Stimulated activated CD4-positive, alpha-beta T cell treated with anti-CD3 and anti-CD28 coated beads, Interleukin-2, amount 100 ng/mL, for 24 hours (primary cell): ENCODE results near the gene ZNF474.

Experiments used
- DNase-seq, 2 donors: peaks; one replicate each; pipeline ENCODE4 v3.0.0-alpha.2; 2020

ZNF474 gene

DNA sequence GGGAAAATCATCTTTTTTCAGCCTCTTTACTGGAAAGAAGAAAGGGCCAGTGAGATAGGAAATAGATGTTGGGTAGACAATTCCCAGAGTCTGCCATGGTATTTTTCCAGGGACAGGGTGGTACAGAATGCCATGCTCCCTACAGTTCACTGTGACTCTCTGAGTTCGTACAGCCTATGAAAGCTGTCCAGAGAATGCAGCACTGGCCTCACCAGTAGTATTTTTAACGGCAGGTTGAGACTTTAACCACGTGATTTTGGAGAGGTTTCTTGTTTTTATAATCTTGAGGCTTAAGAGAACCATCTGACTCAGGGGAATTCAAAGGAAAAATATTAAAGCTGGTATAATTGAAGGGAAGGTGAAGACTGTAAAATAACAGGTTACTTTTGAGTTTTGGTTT, 10.1 kb upstream of the ZNF474 start:
- DNase-seq, result no peak

DNA sequence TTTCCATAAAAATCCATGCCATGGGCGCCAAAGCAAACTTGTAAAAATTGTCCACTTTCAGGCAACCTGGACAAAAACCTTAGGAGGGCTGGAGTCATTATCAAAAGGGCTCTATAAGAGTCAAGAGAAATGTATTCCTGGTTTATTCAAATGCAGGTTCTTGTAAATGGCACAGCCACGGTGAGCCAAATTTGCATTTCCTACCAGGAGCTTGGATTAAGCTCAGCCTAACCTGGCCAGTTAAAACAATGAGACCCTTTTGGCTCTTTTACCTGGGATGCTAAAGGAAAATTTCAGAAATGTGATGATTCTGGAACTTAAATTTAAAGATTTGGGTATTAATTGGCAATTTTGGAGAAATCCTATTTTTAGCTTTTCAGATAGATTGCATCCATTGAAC, 8.9 kb upstream of the ZNF474 start:
- DNase-seq, result no peak

DNA sequence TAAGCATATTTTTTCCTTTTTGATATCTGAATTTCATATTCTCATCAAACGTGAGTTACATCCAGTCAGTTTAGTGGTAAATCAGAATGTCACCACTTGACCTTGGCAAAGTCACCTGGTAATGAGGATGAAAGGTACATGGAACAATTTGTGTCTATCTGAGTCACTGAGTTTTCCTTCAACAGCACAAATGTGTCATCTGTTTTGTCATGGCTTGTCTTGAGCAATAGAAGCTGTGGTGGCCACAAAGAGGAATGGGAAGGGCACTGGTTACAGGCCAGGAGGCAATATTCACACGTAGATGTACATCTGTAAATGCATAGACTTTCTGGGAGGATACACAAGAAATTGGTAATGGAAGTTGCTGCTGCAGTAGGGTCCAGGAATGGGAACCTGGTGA, 8.4 kb upstream of the ZNF474 start:
- no peak for DNase-seq

DNA sequence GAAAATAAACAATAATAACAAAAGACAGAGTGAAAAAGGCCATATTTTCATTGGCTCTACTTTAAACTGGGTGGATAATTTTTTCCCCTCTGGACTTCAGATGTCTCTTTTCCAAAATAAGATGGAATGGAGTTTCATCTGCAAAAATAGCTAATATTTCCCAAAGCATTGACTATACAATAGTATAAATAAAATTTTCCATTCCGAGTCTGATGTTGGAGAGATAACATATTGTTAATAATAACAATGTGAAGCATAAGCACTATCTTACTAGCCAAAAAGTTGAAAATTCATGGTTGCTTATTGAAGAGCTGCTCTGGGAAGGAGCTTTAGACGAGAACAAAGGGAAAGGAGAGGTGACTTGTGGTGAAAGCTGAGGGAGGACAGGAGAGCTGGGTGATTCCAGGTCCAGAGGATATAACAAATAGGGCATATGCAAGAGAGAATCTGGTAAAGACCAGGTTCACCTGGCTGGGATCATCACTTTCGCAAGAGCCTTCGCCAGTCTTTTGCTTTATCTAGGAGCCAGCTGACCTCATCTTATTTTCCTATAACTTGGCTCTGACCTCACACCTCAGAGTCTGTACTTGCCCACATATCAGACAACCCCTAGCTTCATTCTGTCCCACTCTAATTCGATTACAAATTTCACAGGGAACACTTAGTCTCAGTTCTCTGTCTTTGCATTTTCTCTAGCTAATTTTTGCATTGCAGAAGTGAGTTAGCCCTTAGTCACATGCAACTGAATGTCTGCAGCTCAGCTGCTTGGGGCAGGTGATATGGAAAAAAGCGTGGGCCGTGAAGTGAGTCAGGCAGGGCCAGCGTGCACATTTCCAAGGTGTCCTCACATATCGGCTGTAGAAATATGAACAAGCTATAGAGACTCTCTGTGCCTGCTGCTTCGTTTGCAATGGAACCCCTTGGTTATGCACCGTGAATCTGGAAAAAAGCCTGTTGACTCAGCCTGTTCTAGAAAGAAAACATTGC, 7.6 kb upstream of the ZNF474 start:
- peak in 1 of 2 donors; percentile 7 for DNase-seq

DNA sequence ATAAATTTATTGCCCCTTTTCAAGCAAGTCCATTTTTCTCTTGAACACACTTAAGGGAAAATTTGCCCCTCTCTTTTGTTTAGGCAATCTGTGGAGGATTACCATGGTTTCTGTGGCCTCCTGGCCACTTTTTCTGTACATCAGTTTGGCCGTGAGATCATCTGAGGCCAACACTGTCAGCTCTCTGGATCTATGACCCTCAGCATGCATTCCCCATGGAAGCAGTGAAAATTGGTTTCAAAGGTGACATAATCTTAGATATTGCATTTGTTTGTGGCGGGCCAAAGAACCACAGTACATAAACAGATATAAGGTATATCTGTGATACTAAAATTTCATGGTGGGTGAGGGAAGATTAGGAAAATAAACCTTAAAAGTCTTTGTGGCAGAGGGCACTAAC, 4.6 kb upstream of the ZNF474 start:
- no peak for DNase-seq

DNA sequence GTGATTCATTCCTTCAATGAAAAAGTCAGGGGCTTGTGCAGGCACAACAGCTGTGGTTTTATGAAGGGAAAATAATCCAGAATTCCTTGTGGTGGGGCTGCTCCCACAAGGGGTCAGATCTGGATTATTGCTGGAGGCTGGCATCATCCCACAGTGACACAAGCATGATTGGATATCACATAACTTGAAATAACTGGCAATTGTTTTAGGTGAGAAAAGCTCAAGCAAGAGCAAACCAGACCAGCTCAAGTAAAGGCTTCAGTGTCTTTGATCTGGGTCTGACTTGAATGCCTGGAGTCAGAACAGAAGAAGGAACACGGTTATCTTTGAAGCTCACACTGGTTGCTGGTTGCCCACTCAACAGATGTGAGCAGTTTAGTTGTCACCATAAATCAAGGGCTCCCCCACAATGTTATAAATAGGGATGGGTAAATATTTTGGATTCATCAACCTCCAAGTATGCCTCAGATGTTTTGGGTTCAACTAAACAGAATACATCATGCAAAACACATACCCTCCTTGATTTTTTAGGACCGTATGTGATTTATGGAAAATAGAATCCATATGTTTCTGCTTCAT, 3.1 kb upstream of the ZNF474 start:
- no peak for DNase-seq

DNA sequence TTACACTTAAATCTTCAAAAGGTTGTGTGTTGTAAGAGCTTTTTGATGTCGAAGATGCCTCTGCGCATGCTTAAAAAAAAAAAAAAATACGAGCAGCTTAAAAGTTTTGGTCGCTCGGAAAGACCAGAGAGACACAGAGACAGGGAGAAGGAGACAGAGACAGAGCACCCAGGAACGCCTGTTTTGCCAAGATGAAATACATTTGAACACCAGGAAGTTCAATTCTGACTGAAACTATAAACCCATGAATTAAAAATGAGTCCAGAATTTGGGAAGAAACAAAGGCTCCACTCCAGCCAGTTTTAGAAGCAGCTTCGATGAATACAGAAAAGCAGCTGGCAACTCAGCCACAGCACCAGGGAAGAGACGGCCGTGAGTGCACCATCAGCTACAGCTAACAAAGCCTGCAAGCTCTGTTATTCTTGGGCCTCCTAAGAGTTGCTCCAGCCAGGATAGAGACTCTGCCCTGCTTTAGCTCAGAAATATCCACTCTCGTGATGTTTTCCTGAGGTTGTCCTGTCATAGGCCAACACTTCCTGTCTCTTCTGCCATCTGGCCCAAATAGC, 2.5 kb upstream of the ZNF474 start:
- no peak for DNase-seq

DNA sequence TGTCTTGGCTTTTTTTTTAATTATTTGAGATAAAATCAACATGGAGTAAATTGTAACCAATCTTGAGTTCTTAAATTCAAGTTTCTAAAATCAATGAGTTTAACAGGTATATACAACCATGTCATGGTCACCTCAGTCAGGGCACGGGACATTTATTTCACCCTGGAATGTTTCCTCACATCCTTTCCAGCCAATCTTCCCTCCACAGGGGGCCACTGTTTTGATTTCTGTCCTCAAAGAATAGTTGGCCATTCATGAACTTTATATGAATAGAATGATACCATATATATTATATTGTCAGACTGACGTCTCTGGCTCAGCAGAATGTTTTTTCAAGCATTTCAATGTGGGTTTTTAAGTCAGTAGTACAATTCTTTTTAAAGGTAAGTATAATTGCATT, 806 bp downstream of the ZNF474 start:
- no peak for DNase-seq

DNA sequence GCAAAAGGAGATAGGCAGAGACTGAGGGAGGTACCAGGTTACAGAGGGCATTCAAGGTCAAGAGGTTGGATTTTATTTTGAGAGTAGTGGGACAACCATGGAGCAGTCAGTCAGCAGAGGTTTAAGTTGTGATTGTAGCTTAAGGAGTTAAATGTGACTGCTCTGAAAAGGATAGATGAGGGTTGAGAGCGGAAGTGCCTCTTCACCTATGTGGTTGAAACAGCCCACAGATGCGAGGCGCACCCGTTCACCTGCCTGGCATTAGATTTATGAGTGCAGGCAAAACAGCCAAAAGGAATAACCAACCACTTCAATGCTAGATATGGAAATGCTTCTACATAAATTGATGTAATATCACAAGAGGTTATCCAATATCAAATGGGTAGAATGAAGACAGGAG, 8.4 kb downstream of the ZNF474 start:
- peak in 1 of 2 donors; percentile 2 for DNase-seq

DNA sequence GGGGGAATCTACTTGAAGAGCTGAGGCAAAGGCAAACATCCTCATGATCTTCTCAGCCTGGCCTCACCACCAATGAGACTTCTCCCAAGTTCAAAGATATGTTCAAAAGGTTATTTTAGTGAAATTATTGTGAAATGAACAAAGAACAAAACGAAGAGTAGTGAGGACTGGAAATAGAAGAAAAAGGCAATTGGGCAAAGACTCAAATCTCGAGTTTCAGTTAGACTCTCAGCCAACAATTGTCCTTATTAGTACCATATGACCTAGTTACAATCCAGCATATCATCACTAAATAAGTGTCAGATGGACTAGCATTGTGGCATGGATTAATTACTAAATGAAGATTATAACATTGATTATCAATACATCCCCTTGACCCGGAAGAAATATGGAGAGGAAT, 9.0 kb downstream of the ZNF474 start:
- no peak for DNase-seq

DNA sequence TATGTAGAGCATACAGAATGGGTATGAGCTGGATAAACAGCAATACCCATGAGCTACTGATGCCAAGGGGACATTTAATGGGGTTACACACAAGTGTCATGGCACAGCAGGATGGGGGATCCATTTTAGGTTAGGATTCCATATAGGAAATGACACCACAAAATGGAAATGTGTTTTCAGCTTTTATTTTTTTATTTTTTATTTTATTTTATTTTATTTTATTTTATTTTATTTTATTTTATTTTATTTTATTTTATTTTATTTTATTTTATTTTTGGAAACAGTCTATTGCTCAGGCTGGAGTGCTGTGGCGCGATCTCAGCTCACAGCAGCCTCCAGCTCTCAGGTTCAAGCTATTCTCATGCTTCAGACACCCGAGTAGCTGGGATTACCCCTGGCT, 11.6 kb downstream of the ZNF474 start:
- no peak for DNase-seq

DNA sequence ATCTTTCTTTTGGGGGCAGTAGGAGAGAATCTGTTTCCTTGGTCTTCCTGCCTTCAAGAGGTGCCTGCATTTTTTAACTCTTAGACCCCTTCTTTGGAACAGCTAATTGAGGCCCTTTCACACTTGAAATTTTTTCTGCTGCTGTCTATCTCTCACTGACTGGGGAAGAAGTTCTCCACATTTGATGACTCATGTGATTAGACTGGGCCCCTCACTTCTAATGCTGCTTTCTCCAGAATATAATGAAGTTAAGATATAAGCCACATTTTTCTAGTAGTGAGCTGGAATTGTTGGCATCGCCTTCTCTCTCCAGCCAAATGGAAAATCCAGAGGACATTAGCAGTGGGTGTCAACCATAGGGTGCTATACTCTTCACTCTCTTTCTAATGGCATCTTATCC, 12.4 kb downstream of the ZNF474 start:
- DNase-seq, result no peak

DNA sequence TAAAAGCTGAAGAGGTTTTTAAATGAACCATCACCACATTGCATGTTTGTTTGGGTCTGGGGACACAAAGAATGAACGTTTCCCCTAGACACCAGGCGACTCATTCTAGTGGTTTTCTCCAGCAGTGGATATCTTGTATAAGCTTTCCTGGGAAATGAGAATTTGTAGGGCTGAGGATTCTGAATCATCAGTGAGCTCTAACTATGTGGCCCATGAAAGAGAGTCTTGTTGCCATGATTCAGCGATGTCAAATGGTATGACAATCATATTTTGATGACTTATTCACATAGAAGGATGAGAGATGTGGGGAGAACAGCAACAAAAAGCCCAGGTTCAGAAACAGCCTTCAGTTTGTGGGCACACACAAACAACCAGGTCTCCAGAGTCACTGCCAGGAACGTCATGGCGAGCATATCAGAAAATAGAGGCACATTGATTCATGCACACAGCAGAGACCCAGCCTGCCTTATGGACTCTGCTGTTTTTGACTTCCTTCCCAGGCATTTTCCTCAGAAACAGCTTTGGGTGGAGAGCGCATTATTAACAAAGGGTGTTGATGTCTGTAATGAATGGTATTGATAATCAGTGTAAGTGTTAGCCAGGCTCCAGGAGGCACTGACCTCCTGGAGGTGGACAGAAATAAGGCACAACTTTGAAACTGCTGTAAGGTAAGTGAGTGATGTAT, 13.3 kb downstream of the ZNF474 start:
- no peak for DNase-seq

DNA sequence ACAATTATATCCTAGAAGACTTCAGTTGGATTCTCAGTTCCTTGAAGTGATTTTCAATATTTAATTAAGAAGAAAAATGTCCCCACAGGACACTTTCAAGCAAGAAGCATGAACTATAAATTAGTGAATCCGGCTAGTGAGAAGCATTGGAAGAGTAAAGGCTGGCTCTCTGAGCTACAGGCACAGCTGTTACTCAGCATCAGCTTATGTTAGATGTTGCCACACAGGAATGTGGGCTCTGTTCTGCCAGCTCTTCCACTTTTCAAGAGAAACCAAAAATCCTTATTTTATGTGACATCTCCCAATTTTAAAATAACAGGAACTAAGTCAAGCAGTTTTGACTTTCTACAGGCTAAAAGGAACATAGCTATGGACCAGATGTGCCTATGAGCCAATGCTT, 14.9 kb downstream of the ZNF474 start:
- no peak for DNase-seq

DNA sequence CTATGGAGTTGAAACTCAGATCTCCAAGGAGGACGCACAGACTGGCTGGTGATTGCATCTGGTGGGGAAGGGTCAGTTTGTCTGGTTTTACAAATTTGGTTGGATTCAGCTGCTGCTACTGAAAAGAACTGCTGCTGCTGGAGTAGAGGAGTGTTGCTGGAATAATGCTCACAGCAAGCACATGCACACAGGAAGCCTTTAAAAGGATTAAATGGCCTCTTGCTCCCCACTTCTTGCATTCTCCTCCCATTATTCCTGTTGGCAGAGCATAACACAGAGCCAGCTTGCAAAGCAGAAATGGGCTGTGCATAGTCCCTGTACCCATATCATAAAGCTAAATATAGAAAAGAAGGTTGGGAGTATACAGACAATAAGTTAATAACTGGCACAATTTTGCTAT, 16.6 kb downstream of the ZNF474 start:
- DNase-seq, result no peak

DNA sequence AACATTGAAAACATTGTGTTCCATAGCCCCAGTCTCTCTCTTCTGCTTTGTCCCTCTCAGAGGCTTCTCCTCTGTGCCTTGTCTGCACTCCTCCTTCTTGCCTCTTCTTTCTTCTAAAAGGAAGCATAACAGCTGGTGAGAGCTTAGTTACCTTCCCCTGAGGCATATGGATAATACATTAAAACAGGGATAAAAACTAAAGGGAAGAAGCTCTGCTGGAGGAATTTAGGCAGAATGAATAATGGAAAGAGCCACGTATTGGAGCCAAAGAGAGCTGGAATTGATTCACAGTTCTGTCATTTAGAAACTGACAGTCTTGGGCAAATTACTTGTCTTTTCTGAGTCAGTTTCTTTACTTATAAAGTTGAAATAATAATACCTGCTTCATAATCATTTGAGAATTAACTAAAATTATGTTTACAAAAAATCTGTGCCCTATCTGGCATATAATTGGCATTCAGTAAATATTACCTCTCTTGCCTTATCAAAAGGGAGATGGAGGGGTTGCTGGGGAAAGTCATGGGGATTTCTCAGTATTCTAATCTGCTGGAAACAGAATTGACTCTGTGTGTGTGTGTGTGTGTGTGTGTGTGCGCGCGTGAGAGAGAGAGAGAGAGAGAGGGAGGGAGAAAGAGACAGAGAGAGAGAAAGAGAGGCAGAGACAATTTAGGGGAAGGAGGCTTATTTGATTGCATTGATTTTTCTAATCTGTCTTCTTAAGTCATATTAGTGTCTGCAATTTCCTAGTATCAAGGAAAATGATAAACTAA, 20.2 kb downstream of the ZNF474 start:
- DNase-seq, result no peak

DNA sequence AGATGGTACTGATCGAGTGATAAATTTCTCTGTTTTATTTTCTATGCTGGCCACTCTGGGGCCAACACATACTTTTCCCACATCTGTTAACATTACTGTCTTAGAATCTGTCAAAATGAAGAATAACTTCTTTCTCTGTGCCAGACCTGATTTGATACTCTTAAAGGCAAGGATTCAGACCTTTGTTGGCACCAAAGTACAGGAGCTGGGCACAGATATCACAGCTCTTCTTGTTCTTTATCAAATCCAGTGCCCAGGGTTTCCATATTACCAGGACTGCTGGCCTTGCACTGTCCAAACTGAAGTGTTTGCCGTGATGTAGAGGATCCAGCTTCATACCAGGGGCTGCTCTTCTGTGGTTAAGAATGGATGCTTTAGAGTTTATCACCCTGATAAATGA, 20.9 kb downstream of the ZNF474 start:
- DNase-seq, result no peak

DNA sequence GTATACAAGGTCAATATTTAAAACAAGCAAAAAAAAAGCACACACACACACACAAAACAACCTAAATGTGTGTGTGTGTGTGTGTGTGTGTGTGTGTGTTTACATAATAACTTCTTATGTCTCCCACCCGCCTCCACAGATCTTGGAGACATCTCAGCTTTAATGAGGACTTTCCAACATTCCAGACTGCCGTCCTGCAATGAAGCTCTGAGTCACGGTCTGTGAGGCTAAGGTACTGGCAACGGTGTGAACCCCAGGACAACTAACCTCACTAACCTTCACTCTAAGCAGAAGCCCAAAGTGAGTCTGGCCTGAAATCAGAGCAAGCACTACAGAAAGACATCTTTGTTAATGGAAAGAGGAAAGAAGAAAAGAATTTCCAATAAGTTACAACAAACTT, 22.3 kb downstream of the ZNF474 start:
- no peak for DNase-seq

DNA sequence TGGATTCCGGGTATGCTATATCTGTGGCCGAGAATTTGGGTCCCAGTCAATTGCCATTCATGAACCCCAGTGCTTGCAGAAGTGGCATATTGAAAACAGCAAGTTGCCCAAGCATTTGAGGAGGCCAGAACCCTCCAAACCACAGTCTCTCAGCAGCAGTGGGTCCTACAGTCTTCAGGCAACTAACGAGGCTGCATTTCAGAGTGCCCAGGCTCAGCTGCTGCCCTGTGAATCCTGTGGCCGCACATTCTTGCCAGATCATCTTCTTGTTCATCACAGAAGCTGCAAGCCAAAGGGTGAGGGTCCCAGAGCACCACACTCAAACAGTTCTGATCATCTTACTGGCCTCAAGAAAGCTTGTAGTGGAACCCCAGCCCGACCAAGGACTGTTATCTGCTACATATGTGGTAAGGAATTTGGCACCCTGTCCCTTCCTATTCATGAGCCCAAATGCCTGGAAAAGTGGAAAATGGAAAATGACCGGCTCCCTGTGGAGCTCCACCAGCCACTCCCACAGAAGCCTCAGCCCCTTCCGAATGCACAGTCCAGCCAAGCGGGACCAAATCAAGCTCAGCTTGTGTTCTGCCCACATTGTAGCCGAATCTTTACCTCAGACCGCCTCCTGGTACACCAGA, 23.0 kb downstream of the ZNF474 start:
- no peak for DNase-seq

DNA sequence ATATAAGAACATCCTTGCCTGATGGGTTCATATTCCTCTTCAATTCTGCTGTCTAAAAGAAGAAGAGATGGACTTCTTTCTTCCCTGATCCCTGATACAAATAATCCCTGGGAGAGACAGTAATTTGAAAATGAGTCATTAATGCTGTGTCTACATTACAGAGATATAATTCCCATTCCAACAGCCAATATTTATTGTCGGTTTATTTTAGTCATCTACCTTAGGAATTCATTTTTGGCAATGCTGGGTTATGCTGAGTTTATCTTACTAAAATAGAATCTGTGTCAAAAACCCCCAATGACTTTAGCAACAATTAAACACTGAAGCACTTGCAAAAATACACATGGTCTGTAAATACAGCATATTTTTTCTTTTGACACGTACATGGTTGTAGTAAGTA, 23.9 kb downstream of the ZNF474 start:
- DNase-seq, result no peak

DNA sequence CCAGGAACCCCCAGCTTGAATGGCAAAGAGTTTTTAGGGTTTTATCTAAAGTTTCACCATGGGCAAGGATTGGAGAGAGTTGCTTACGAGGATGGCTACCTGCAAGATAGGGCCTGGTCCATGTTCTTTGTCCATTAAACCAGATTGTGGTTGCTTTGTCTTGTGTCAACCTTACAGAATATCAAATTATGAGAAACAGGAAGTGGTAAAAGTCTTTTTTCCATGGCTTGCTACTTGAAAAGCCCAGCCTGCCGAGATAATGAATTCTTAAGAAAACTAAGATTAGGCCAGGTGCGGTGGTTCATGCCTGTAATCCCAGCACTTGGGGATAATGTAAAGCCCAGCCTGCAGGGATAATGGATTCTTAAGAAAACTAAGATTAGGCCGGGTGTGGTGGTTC, 24.4 kb downstream of the ZNF474 start:
- no peak for DNase-seq

DNA sequence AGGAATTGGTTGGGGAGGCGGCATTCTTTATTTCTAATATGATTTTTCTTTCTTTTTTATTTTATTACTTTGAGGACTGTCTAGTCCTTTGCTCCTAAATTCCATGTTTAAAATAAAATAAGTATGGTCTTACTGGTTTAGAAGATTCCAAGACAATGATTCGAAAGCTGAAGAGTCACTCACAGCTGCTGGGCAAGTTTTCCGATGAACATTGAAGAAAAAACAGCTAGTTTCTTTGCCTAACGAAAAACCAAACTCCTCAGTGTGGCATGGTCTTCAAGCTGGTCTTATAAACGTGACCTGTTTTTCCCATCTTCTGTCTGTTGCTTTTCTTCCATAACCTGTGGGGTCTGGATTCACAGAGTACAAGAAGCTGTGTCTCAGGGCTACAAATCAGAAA, 25.1 kb downstream of the ZNF474 start:
- no peak for DNase-seq
